Measurements from ENCODE around the gene PDE4A. TPM values are rescaled to one million over a fixed set of nuclear protein-coding genes. Genes with fewer than 3 reads are reported as not detected.

Gene PDE4A
- total RNA-seq, 2 donors from 2014 or later = 14.5 to 15.1 TPM

- intact Hi-C loops (cut with DNase I) = no loop called here
These were observed 51.6 kb downstream of the PDE4A start for GRCh38 chr19:10471909-10472308.

GRCh38 chr19:10473192-10473591, 52.9 kb downstream of the PDE4A start:
- TF ChIP-seq POLR2AphosphoS5 (IDR thresholded peaks at IDR 0.05) (no peak), POLR2A (IDR thresholded peaks at IDR 0.05) (no peak), CTCF (IDR thresholded peaks at IDR 0.05) (no peak)
- Histone ChIP-seq H3K27me3 (replicated peaks; ENCODE audit: insufficient read depth) (no peaks in the 10 kb centered on the region), H3K36me3 (no peaks in the 10 kb centered on the region), H3K9me3 (no peaks in the 10 kb centered on the region), H3K4me1 (replicated peaks) (no peaks in the 10 kb centered on the region), H3K4me3 (no peak overlapping the region), H3K27ac (no peak overlapping the region)
- DNase-seq (ENCODE audit: low spot score) = no peak
- WGBS = 72% methylated on average over 5 of the region's 5 CpGs
- intact Hi-C loops (cut with DNase I) = no loop called here

More at GRCh38 chr19:10471909-10472308, 51.6 kb downstream of the PDE4A start:
- TF ChIP-seq CTCF (IDR thresholded peaks at IDR 0.05) (peak in 2 of 4 experiments; percentile 14 to 17), POLR2AphosphoS5 (IDR thresholded peaks at IDR 0.05) (no peak)
- H3K4me3 ChIP-seq = no peak overlapping the region
- H3K9me3 ChIP-seq = no peaks in the 10 kb centered on the region
- no peak for DNase-seq (ENCODE audit: low spot score)
- 34% methylated on average over 6 of the region's 6 CpGs for WGBS
- H3K36me3 ChIP-seq = peaks cover 0 to 4% of the 10 kb centered on the region in 2 donors
- no peak overlapping the region for H3K27ac ChIP-seq
- H3K27me3 ChIP-seq (replicated peaks; ENCODE audit: insufficient read depth) = no peaks in the 10 kb centered on the region
- H3K4me1 ChIP-seq (replicated peaks) = no peaks in the 10 kb centered on the region

- intact Hi-C loops (cut with DNase I) = no loop called here
- 63% methylated on average over 6 of the region's 6 CpGs for WGBS
These were observed 54.7 kb downstream of the PDE4A start for GRCh38 chr19:10474962-10475451.

GRCh38 chr19:10478476-10478875, 58.1 kb downstream of the PDE4A start:
- WGBS = 20% methylated on average over 5 of the region's 5 CpGs
- Histone ChIP-seq H3K27ac (no peak overlapping the region), H3K4me3 (peak overlapping the region; percentile 17), H3K27me3 (replicated peaks; ENCODE audit: insufficient read depth) (no peaks in the 10 kb centered on the region), H3K4me1 (replicated peaks) (no peaks in the 10 kb centered on the region), H3K9me3 (no peaks in the 10 kb centered on the region), H3K36me3 (no peaks in the 10 kb centered on the region)
- no peak for DNase-seq (ENCODE audit: low spot score)
- TF ChIP-seq POLR2AphosphoS5 (IDR thresholded peaks at IDR 0.05) (no peak), CTCF (IDR thresholded peaks at IDR 0.05) (no peak), POLR2A (IDR thresholded peaks at IDR 0.05) (no peak)
- intact Hi-C loops (cut with DNase I) = no loop called here

More at GRCh38 chr19:10474962-10475451, 54.7 kb downstream of the PDE4A start:
- Histone ChIP-seq H3K36me3 (no peaks in the 10 kb centered on the region), H3K9me3 (no peaks in the 10 kb centered on the region), H3K4me1 (replicated peaks) (no peaks in the 10 kb centered on the region), H3K4me3 (no peak overlapping the region), H3K27me3 (replicated peaks; ENCODE audit: insufficient read depth) (no peaks in the 10 kb centered on the region), H3K27ac (no peak overlapping the region)
- TF ChIP-seq POLR2A (IDR thresholded peaks at IDR 0.05) = no peak
- TF ChIP-seq POLR2AphosphoS5 (IDR thresholded peaks at IDR 0.05) = no peak
- TF ChIP-seq CTCF (IDR thresholded peaks at IDR 0.05) = no peak
- no peak for DNase-seq (ENCODE audit: low spot score)

- intact Hi-C loops (cut with DNase I) = no loop called here
- 1% methylated on average over 36 of the region's 36 CpGs for WGBS
- no peaks in the 10 kb centered on the region for H3K4me1 ChIP-seq (replicated peaks)
- H3K27me3 ChIP-seq (replicated peaks; ENCODE audit: insufficient read depth) = no peaks in the 10 kb centered on the region
- no peak overlapping the region for H3K27ac ChIP-seq
- peak; percentile 91 for DNase-seq (ENCODE audit: low spot score)
- TF ChIP-seq POLR2AphosphoS5 (IDR thresholded peaks at IDR 0.05) = peak; percentile 84
- no peak for TF ChIP-seq POLR2A (IDR thresholded peaks at IDR 0.05)
- TF ChIP-seq CTCF (IDR thresholded peaks at IDR 0.05) = peak; percentile 4 to 78 (median 34)
- H3K36me3 ChIP-seq = no peaks in the 10 kb centered on the region
- no peaks in the 10 kb centered on the region for H3K9me3 ChIP-seq
- H3K4me3 ChIP-seq = peak overlapping the region; percentile 17
These were observed 58.6 kb downstream of the PDE4A start for GRCh38 chr19:10478903-10479384.
